SK-N-SH (cell line): ENCODE measurements around the gene PROSER3. TPM values are rescaled to one million over a fixed set of nuclear protein-coding genes. Genes with fewer than 3 reads are reported as not detected.

ENCODE experiments used
- CTCF ChIA-PET: fragments of 300-600, 350-600 bp; formaldehyde crosslinking; extraction: SDS; loops from one replicate; lab custom pipeline; 2021; lab: Yijun Ruan, JAX
- POLR2A ChIA-PET: fragments of 350-600 bp; sonication (Branson Sonifier 250); formaldehyde crosslinking; extraction: SDS; loops from one replicate; lab custom pipeline; 2020; ENCODE audit warnings: antibody characterized with exemption, inconsistent platforms; lab: Yijun Ruan, JAX
- DNase-seq: peaks from one replicate; pipeline ENCODE4 v3.0.0; 2012
- H2AFZ ChIP-seq: fragments of 200-600 bp; sonication (generic); 2 replicates; pipeline ENCODE4 v1.8.1; 2016; ENCODE audit warnings: antibody characterized with exemption, mild to moderate bottlenecking, low read depth
- H3F3A ChIP-seq: fragments of 200-600 bp; sonication (generic); replicated peaks from 2 replicates; pipeline ENCODE3; 2016; ENCODE audit warnings: antibody characterized with exemption, mild to moderate bottlenecking; ENCODE audit not compliant: insufficient read depth
- H3K27ac ChIP-seq, 2 experiments: fragments of 200-500 bp in 1 of 2; fragments of 200-600 bp in 1 of 2; sonication (Bioruptor generic) in 1 of 2; sonication (generic), shearing (Covaris generic) in 1 of 2; 2 replicates each; pipeline versions ENCODE4 v1.5.1 to v1.6.1; 2014 to 2016; ENCODE audit warnings: low read depth in 2 of 2, inconsistent platforms in 1 of 2, low read length in 1 of 2, mild to moderate bottlenecking in 1 of 2, mixed read lengths in 1 of 2
- H3K27me3 ChIP-seq: fragments of 200-600 bp; sonication (generic), shearing (Covaris generic); 2 replicates; pipeline ENCODE4 v1.6.1; 2016; ENCODE audit warnings: mixed run types; ENCODE audit not compliant: insufficient read depth
- H3K36me3 ChIP-seq, 2 experiments: fragments of 200-500 bp in 1 of 2; fragments of 200-600 bp in 1 of 2; sonication (Bioruptor generic) in 1 of 2; sonication (generic) in 1 of 2; replicated peaks in 1 of 2; 2 replicates each; pipeline versions ENCODE3 to v1.5.1; 2014 to 2016; ENCODE audit warnings: low read length in 1 of 2, mild to moderate bottlenecking in 1 of 2; ENCODE audit not compliant: insufficient read depth in 2 of 2, control insufficient read depth in 1 of 2
- H3K4me1 ChIP-seq, 2 experiments: fragments of 200-500 bp in 1 of 2; fragments of 200-600 bp in 1 of 2; sonication (Bioruptor generic) in 1 of 2; sonication (generic), shearing (Covaris generic) in 1 of 2; 2 replicates each; pipeline versions ENCODE4 v1.5.1 to v1.6.1; 2014 to 2016; ENCODE audit warnings: low read depth in 1 of 2, low read length in 1 of 2, mixed run types in 1 of 2; ENCODE audit not compliant: insufficient read depth in 2 of 2, control insufficient read depth in 1 of 2
- H3K4me2 ChIP-seq: fragments of 200-600 bp; sonication (generic), shearing (Covaris generic); 2 replicates; pipeline ENCODE4 v1.6.1; 2017; ENCODE audit warnings: mixed run types
- H3K4me3 ChIP-seq, 2 experiments: fragments of 200-500 bp in 1 of 2; fragments of 200-600 bp in 1 of 2; sonication (Bioruptor generic) in 1 of 2; sonication (generic), shearing (Covaris generic) in 1 of 2; 2 replicates each; pipeline versions ENCODE4 v1.5.1 to v1.8.1; 2014 to 2016; ENCODE audit warnings: low read depth in 2 of 2, inconsistent platforms in 1 of 2, low read length in 1 of 2, mild to moderate bottlenecking in 1 of 2, mixed read lengths in 1 of 2, moderate library complexity in 1 of 2
- H3K79me2 ChIP-seq: fragments of 200-600 bp; sonication (generic); 2 replicates; pipeline ENCODE4 v1.8.1; 2017; ENCODE audit warnings: mild to moderate bottlenecking; ENCODE audit not compliant: insufficient read depth
- H3K9ac ChIP-seq: fragments of 200-600 bp; sonication (generic); 2 replicates; pipeline ENCODE4 v1.6.1; 2017; ENCODE audit warnings: mixed run types
- H3K9me2 ChIP-seq: fragments of 200-600 bp; sonication (generic); 2 replicates; pipeline ENCODE4 v1.6.1; 2017; ENCODE audit warnings: mixed run types
- H3K9me3 ChIP-seq: fragments of 200-600 bp; sonication (generic); 2 replicates; pipeline ENCODE4 v1.6.1; 2017; ENCODE audit warnings: mixed run types, mild to moderate bottlenecking, moderate library complexity
- H4K20me1 ChIP-seq: fragments of 200-600 bp; sonication (generic); 2 replicates; pipeline ENCODE4 v1.6.1; 2017; ENCODE audit warnings: mild to moderate bottlenecking, mixed run types; ENCODE audit not compliant: insufficient read depth
- CTCF ChIP-seq: fragments of 200-600 bp; sonication (generic); IDR thresholded peaks from 2 replicates; pipeline ENCODE4 v1.6.1; 2017; ENCODE audit warnings: antibody characterized with exemption, mild to moderate bottlenecking, moderate library complexity
- ELF1 ChIP-seq: IDR thresholded peaks from 2 replicates; pipeline ENCODE4 v1.4.0; 2012
- EP300 ChIP-seq, 2 experiments: IDR thresholded peaks; 2 replicates each; pipeline versions ENCODE4 v1.4.0 to v1.6.1; 2012; ENCODE audit warnings: borderline replicate concordance in 1 of 2, low read depth in 1 of 2, low read length in 1 of 2
- EZH2phosphoT487 ChIP-seq: fragments of 200-600 bp; sonication (generic); IDR thresholded peaks from 2 replicates; pipeline ENCODE4 v1.6.1; 2017; ENCODE audit warnings: low read depth, mixed run types, mild to moderate bottlenecking, antibody characterized with exemption, moderate library complexity, borderline replicate concordance
- GATA2 ChIP-seq: sonication (generic); formaldehyde crosslinking; IDR thresholded peaks from 2 replicates; pipeline ENCODE4 v1.5.0; 2020; ENCODE audit warnings: mild to moderate bottlenecking, missing genetic modification reagents
- IRF3 ChIP-seq: fragments of 150-350 bp; IDR thresholded peaks from 2 replicates; pipeline ENCODE4 v1.6.1; 2016; ENCODE audit warnings: mild to moderate bottlenecking, low read depth, low read length
- JUND ChIP-seq: IDR thresholded peaks from 2 replicates; pipeline ENCODE4 v1.4.0; 2012
- MAX ChIP-seq: IDR thresholded peaks from 2 replicates; pipeline ENCODE4 v1.4.0; 2012; ENCODE audit warnings: low read depth
- MXI1 ChIP-seq: IDR thresholded peaks from 2 replicates; pipeline ENCODE4 v1.6.1; 2012; ENCODE audit warnings: mild to moderate bottlenecking, low read depth, low read length, improper control_type of control experiment
- NFIC ChIP-seq: IDR thresholded peaks from 2 replicates; pipeline ENCODE4 v1.4.0; 2012; ENCODE audit warnings: borderline replicate concordance
- NRF1 ChIP-seq: IDR thresholded peaks from 2 replicates; pipeline ENCODE4 v1.6.1; 2012; ENCODE audit warnings: low read depth, mild to moderate bottlenecking, low read length
- RAD21 ChIP-seq: IDR thresholded peaks from 2 replicates; pipeline ENCODE4 v1.6.1; 2012; ENCODE audit warnings: mild to moderate bottlenecking, low read length
- RCOR1 ChIP-seq: fragments of 150-350 bp; IDR thresholded peaks from 2 replicates; pipeline ENCODE4 v1.6.1; 2017; ENCODE audit warnings: antibody characterized with exemption, low read length
- RFX5 ChIP-seq: IDR thresholded peaks from 2 replicates; pipeline ENCODE4 v1.6.1; 2012; ENCODE audit warnings: mild to moderate bottlenecking, improper control_type of control experiment, low read length
- RXRA ChIP-seq: IDR thresholded peaks from 2 replicates; pipeline ENCODE4 v1.4.0; 2012; ENCODE audit warnings: low read depth, mild to moderate bottlenecking, borderline replicate concordance
- SIN3A ChIP-seq: IDR thresholded peaks from 2 replicates; pipeline ENCODE4 v1.6.1; 2012; ENCODE audit warnings: low read depth, mild to moderate bottlenecking, low read length, moderate library complexity, borderline replicate concordance
- SMC3 ChIP-seq: IDR thresholded peaks from 2 replicates; pipeline ENCODE4 v1.6.1; 2012; ENCODE audit warnings: low read depth, low read length, improper control_type of control experiment
- USF2 ChIP-seq: fragments of 150-350 bp; IDR thresholded peaks from 2 replicates; pipeline ENCODE4 v1.6.1; 2017; ENCODE audit warnings: antibody characterized with exemption, low read length, low read depth, borderline replicate concordance
- YY1 ChIP-seq: IDR thresholded peaks from 2 replicates; pipeline ENCODE4 v1.4.0; 2012; ENCODE audit warnings: low read depth, mild to moderate bottlenecking
- ZBTB33 ChIP-seq: IDR thresholded peaks from 2 replicates; pipeline ENCODE4 v1.4.0; 2012; ENCODE audit warnings: low read depth, borderline replicate concordance
- WGBS: methylation state at CpG from one replicate; pipeline ENCODE4 v1.1.6; 2017; ENCODE audit warnings: low lambda C conversion rate; 5-methylcytosine and 5-hydroxymethylcytosine counted together
- polyA plus RNA-seq, 3 experiments: library from polyadenylated mRNA; depleted of rRNA; stranded (reverse); fragments of >200 nt; gene quantifications; 2 replicates each; pipeline ENCODE4 v1.2.3, GENCODE V29; 2012

The PROSER3 gene
- polyA plus RNA-seq, 1 of the 3 experiments (the other 2 are of a cell fraction) = 12.5 TPM

GRCh38 chr19:35734273-35734672, 23.7 kb upstream of the PROSER3 start:
- ChIA-PET POLR2A (no interaction called here), CTCF (interaction anchor here (1.0 kb wide), 1 partner anchor 86 kb away, joined by 3 read pairs; no protein-coding TSS in a partner anchor)
- Histone ChIP-seq H2AFZ (no peak overlapping the region), H3F3A (no peaks in the 10 kb centered on the region)
- TF ChIP-seq ZBTB33 (no peak), MAX (no peak), CTCF (no peak), NFIC (no peak), GATA2 (CRISPR knock-in tag) (no peak), RCOR1 (no peak), JUND (no peak), MXI1 (no peak), IRF3 (no peak), SMC3 (no peak), YY1 (no peak), SIN3A (no peak)
- TF ChIP-seq, all 33 proteins: peak for 0
- Histone ChIP-seq H3K79me2 (no peaks in the 10 kb centered on the region), H3K27me3 (no peaks in the 10 kb centered on the region), H3K4me2 (no peak overlapping the region), H4K20me1 (no peaks in the 10 kb centered on the region), H3K4me1 (no peaks in the 10 kb centered on the region; a peak in 1 of 4 replicates), H3K9ac (no peak overlapping the region), H3K9me2 (no peaks in the 10 kb centered on the region), H3K9me3 (no peaks in the 10 kb centered on the region), H3K27ac (no peak overlapping the region), H3K36me3 (peaks cover 4 to 79% of the 10 kb centered on the region in 2 experiments), H3K4me3 (no peak overlapping the region)
- DNase-seq = no peak
- 97% methylated on average over 8 of the region's 8 CpGs for WGBS

- Histone ChIP-seq H3K9me2 (no peaks in the 10 kb centered on the region), H4K20me1 (no peaks in the 10 kb centered on the region), H3K36me3 (peaks cover 4 to 73% of the 10 kb centered on the region in 2 experiments), H3K27ac (no peak overlapping the region), H3K9ac (no peak overlapping the region), H3K27me3 (no peaks in the 10 kb centered on the region), H3F3A (peaks cover under 1% of the 10 kb centered on the region), H3K79me2 (no peaks in the 10 kb centered on the region), H3K4me1 (peaks cover 0 to 5% of the 10 kb centered on the region in 2 experiments; a peak in 1 of 4 replicates), H3K4me3 (no peak overlapping the region), H3K4me2 (no peak overlapping the region), H3K9me3 (no peaks in the 10 kb centered on the region), H2AFZ (no peak overlapping the region)
- POLR2A ChIA-PET = no interaction called here
- 87% methylated on average over 5 of the region's 5 CpGs for WGBS
- DNase-seq = no peak
- CTCF ChIA-PET = interaction anchor here (1.0 kb wide), 1 partner anchor 85 kb away, joined by 3 read pairs; no protein-coding TSS in a partner anchor
- TF ChIP-seq EP300 (IDR thresholded peaks at IDR 0.05; ENCODE audit: borderline replicate concordance in 1 of 2, low read depth in 1 of 2, low read length in 1 of 2) (no peak), RXRA (no peak), SIN3A (no peak), YY1 (no peak), USF2 (no peak), ZBTB33 (no peak), NRF1 (no peak), ELF1 (no peak), RAD21 (no peak), RFX5 (no peak), EZH2phosphoT487 (no peak)
These were observed 23.1 kb upstream of the PROSER3 start for GRCh38 chr19:35734889-35735288.
